Measurements from ENCODE around the gene WHAMM. TPM values are rescaled to one million over a fixed set of nuclear protein-coding genes. Genes with fewer than 3 reads are reported as not detected.

Gene WHAMM
- total RNA-seq, 1 donor from 2014 or later = 9.4 TPM

DNA sequence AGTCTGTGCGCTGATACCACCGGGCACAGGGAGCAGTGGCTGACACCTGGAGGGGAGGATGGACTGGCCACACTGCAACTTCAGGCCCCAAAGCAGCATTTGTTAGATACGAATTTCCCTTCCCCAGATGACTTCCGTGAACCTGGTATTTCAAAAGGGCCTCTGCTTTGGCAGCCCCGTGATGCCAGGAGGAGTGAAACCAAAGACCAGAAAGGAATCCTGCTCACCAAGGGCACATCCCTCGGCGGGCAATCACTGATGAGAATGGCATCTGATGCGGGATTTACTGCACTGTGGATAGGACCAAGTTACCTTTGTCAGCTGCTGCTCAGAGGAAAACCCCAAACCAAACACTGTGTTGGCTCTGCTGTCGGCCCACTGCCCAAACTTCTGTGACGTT lies 65.5 kb downstream of the WHAMM start:
- TF ChIP-seq, protein P1, sequence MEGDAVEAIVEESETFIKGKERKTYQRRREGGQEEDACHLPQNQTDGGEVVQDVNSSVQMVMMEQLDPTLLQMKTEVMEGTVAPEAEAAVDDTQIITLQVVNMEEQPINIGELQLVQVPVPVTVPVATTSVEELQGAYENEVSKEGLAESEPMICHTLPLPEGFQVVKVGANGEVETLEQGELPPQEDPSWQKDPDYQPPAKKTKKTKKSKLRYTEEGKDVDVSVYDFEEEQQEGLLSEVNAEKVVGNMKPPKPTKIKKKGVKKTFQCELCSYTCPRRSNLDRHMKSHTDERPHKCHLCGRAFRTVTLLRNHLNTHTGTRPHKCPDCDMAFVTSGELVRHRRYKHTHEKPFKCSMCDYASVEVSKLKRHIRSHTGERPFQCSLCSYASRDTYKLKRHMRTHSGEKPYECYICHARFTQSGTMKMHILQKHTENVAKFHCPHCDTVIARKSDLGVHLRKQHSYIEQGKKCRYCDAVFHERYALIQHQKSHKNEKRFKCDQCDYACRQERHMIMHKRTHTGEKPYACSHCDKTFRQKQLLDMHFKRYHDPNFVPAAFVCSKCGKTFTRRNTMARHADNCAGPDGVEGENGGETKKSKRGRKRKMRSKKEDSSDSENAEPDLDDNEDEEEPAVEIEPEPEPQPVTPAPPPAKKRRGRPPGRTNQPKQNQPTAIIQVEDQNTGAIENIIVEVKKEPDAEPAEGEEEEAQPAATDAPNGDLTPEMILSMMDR (IDR thresholded peaks at IDR 0.05; ENCODE audit: unreplicated experiment) = no peak
- H3K4me1 Mint-ChIP-seq = no peaks in the 10 kb centered on the region

DNA sequence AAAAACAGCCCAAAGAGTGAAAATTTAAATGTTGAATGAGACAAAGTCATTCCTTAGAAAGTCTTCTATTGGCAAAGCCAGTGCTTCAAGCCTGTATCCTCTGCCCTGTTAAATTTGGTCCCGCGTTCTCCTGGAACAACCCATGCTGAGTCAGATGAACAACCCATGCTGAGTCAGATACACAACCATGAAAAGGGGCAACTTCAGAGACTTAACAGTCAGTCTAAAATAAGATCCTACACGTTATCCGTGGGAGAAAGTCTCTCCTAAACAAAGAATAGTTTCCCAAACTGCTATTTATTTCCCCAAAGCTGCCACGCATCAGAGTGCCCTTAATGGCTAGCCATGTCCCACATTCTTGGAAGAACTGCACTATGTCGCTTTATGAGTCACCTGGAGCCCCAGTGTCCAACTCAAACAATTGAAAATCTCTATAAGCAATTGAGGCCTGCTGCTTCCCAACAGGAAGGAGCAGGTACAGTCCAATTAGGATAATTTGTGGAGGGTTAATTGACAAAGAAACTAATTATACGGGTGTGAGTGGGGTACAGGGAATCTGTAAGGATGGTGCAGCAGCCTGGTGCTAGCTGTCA lies 66.1 kb downstream of the WHAMM start:
- no peak for DNase-seq (ENCODE audit: low spot score in 2 of 2, unreplicated experiment in 2 of 2)
- H3K9me3 Mint-ChIP-seq = no peaks in the 10 kb centered on the region
- H3K4me3 Mint-ChIP-seq = no peak overlapping the region
- TF ChIP-seq, protein P1 (IDR thresholded peaks at IDR 0.05; ENCODE audit: unreplicated experiment) = no peak
- H3K36me3 Mint-ChIP-seq = peaks cover 3% of the 10 kb centered on the region
- no peak overlapping the region for H3K27ac Mint-ChIP-seq
- no peaks in the 10 kb centered on the region for H3K4me1 Mint-ChIP-seq
- H3K27me3 Mint-ChIP-seq (ENCODE audit: low read depth) = no peaks in the 10 kb centered on the region

More for the DNA sequence above, 65.5 kb downstream of the WHAMM start:
- H3K36me3 Mint-ChIP-seq = peaks cover 3% of the 10 kb centered on the region
- no peak overlapping the region for H3K27ac Mint-ChIP-seq
- no peaks in the 10 kb centered on the region for H3K27me3 Mint-ChIP-seq (ENCODE audit: low read depth)
- no peak overlapping the region for H3K4me3 Mint-ChIP-seq
- H3K9me3 Mint-ChIP-seq = no peaks in the 10 kb centered on the region
- no peak for DNase-seq (ENCODE audit: low spot score in 2 of 2, unreplicated experiment in 2 of 2)

DNA sequence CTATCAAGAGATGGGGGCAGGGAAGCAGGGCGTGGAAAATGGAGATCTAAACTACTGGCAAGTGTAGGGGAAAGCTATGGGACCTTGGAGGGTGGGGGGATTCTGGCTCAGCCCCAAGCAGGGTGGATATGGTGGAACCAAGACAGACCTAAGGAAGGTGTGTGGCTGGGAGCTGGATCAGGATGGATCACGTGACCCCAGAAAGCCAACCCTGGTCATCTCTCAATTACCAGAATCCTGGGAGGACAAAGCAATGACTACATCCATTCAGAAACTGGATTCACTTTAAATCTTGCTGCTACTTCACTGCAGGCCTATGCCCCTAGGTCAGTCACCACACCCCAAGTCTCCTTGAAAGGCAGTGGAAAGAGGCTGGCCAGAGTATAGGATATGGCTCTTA lies 68.4 kb downstream of the WHAMM start:
- H3K27me3 Mint-ChIP-seq (ENCODE audit: low read depth) = no peaks in the 10 kb centered on the region
- no peak for DNase-seq (ENCODE audit: low spot score in 2 of 2, unreplicated experiment in 2 of 2)
- H3K27ac Mint-ChIP-seq = no peak overlapping the region
- H3K36me3 Mint-ChIP-seq = no peaks in the 10 kb centered on the region
- H3K4me3 Mint-ChIP-seq = no peak overlapping the region
- no peaks in the 10 kb centered on the region for H3K9me3 Mint-ChIP-seq
- TF ChIP-seq, protein P1 (IDR thresholded peaks at IDR 0.05; ENCODE audit: unreplicated experiment) = no peak
- H3K4me1 Mint-ChIP-seq = no peaks in the 10 kb centered on the region

DNA sequence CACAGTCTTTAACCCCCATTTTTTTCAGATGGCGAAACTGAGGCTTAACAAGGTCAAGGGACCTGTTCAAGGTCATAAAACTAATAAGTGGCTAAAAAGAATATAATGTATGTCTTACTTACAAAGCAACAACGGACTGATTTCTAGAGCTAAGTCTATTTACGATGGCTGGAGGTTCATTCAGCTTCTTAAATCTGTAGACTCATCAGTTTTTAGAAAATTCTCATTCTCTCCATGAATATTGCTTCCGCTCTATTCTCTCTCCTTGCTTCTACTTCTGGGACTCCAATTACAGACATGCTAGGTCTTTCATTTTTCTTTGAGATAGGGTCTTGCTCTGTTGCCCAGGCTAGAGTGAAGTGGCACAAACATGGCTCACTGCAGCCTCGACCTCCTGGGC lies 68.9 kb downstream of the WHAMM start:
- no peaks in the 10 kb centered on the region for H3K9me3 Mint-ChIP-seq
- H3K4me3 Mint-ChIP-seq = no peak overlapping the region
- TF ChIP-seq, protein P1 (IDR thresholded peaks at IDR 0.05; ENCODE audit: unreplicated experiment) = no peak
- H3K4me1 Mint-ChIP-seq = no peaks in the 10 kb centered on the region
- no peak for DNase-seq (ENCODE audit: low spot score in 2 of 2, unreplicated experiment in 2 of 2)
- H3K27me3 Mint-ChIP-seq (ENCODE audit: low read depth) = no peaks in the 10 kb centered on the region
- H3K27ac Mint-ChIP-seq = no peak overlapping the region
- no peaks in the 10 kb centered on the region for H3K36me3 Mint-ChIP-seq

DNA sequence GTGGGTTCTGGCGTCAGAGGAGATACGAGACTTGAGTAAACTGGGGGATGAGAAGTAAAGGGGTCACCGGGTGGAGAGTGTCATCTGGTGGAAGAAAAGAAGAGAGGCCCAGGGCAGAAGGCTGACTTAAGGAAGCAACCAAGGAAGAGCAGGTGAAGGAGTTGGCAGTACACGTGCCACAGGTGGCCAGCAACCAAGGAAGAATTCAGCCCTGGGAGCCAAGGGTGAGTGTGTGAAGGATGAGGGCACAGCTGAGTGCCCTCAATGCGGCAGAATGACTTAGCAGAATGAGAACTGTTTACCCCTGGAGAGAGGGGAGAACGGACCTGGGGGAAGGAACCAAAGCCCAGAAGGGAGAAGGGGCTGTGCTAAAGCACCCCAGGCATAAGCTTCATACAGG lies 71.3 kb downstream of the WHAMM start:
- Mint-ChIP-seq H3K27me3 (ENCODE audit: low read depth) (no peaks in the 10 kb centered on the region), H3K4me3 (no peak overlapping the region), H3K4me1 (no peaks in the 10 kb centered on the region), H3K9me3 (no peaks in the 10 kb centered on the region), H3K36me3 (no peaks in the 10 kb centered on the region), H3K27ac (no peak overlapping the region)
- DNase-seq (ENCODE audit: low spot score in 2 of 2, unreplicated experiment in 2 of 2) = no peak
- TF ChIP-seq, protein P1 (IDR thresholded peaks at IDR 0.05; ENCODE audit: unreplicated experiment) = no peak

DNA sequence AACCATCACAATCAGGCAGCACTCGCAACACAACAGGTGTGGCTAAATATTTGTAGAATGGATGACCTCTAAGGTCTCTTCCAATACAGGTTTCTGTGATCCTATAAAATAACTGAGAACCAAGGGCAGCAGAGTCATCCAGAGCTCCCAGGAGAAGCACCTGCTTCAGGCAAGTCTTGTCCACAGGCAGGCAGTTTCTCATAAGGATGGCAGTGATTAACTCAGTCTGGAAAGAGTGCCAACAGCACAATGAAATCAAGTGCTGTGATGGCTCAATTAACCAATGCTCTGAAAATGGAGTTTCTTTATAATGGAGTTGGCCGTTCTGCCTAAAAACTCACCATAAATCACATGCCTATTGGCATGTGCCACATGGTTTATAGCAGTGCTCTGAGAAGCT lies 72.3 kb downstream of the WHAMM start:
- no peak overlapping the region for H3K27ac Mint-ChIP-seq
- TF ChIP-seq, protein P1 (IDR thresholded peaks at IDR 0.05; ENCODE audit: unreplicated experiment) = no peak
- DNase-seq (ENCODE audit: low spot score in 2 of 2, unreplicated experiment in 2 of 2) = no peak
- H3K9me3 Mint-ChIP-seq = no peaks in the 10 kb centered on the region
- no peaks in the 10 kb centered on the region for H3K36me3 Mint-ChIP-seq
- H3K4me1 Mint-ChIP-seq = no peaks in the 10 kb centered on the region
- no peak overlapping the region for H3K4me3 Mint-ChIP-seq
- H3K27me3 Mint-ChIP-seq (ENCODE audit: low read depth) = no peaks in the 10 kb centered on the region

Data from mesothelial cell of epicardium (in vitro differentiated cells).